ENCODE measurements around the gene TPCN1. TPM values are rescaled to one million over a fixed set of nuclear protein-coding genes. Genes with fewer than 3 reads are reported as not detected.
A peak's percentile ranks its signal among the peaks of the same experiment; 100 is the strongest.

TPCN1 gene
- total and polyA plus RNA-seq, 4 donors, result 20.8 to 61.7 (median 30.7) TPM

DNA sequence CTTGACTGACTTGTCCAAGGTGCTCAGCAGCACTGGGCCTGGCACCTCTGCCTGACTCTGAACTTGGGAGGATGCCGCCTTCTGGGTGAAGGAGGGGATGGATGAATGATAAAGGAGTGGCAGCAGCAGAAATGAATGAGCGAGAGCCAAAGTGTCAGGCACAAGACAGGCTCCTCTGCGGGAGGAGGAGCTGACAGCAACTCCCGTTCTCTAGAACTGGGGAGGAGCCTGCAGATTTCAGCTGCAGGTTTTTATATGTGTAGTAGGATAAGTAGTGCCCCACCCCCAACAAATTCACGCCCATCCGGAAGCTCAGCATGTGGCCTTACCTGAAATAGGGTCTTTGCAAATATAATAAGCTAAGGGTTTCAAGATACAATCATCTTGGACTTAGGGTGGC is 80.5 kb downstream of the TPCN1 start:
- peaks cover 0 to 32% (median 7%) of the 10 kb centered on the region in 4 donors for H3K36me3 ChIP-seq (ENCODE audit: control insufficient read depth in 4 of 4, insufficient read depth in 4 of 4, low read length in 4 of 4)
- DNase-seq (no peak), ATAC-seq (ENCODE audit: insufficient read depth, low FRiP score) (no peak)
- H3K27me3 ChIP-seq (ENCODE audit: control insufficient read depth in 3 of 3, insufficient read depth in 3 of 3, low read length in 2 of 3), result no peaks in the 10 kb centered on the region
- WGBS, 2 donors, result 93 to 94% methylated on average over 6 of the region's 6 CpGs
- no peak overlapping the region for H3K9ac ChIP-seq (ENCODE audit: insufficient read depth in 1 of 2, low read length in 2 of 2)
- H3K4me1 ChIP-seq (ENCODE audit: control insufficient read depth in 5 of 5, insufficient read depth in 5 of 5, low read length in 5 of 5), result peaks cover 0 to 12% (median 10%) of the 10 kb centered on the region in 5 donors
- TF ChIP-seq CTCF (IDR thresholded peaks at IDR 0.05; ENCODE audit: control extremely low read depth, extremely low read depth), result no peak
- no peak overlapping the region for H3K4me3 ChIP-seq
- H3K27ac ChIP-seq (ENCODE audit: low read depth in 1 of 2, low read length in 1 of 2), result no peak overlapping the region
- no peaks in the 10 kb centered on the region for H3K9me3 ChIP-seq (ENCODE audit: control insufficient read depth in 4 of 4, insufficient read depth in 3 of 4, low read length in 3 of 4)

GRCh38 chr12:113302466-113302865 is 81.2 kb downstream of the TPCN1 start:
- H3K27me3 ChIP-seq (ENCODE audit: control insufficient read depth in 3 of 3, insufficient read depth in 3 of 3, low read length in 2 of 3), result no peaks in the 10 kb centered on the region
- WGBS, 2 donors, result 63 to 92% methylated on average over 8 of the region's 8 CpGs
- no peak overlapping the region for H3K27ac ChIP-seq (ENCODE audit: low read depth in 1 of 2, low read length in 1 of 2)
- H3K4me1 ChIP-seq (ENCODE audit: control insufficient read depth in 5 of 5, insufficient read depth in 5 of 5, low read length in 5 of 5), result peaks cover 0 to 12% (median 10%) of the 10 kb centered on the region in 5 donors
- no peak for TF ChIP-seq CTCF (IDR thresholded peaks at IDR 0.05; ENCODE audit: control extremely low read depth, extremely low read depth)
- H3K4me3 ChIP-seq, result no peak overlapping the region
- DNase-seq (no peak), ATAC-seq (ENCODE audit: insufficient read depth, low FRiP score) (no peak)
- H3K9me3 ChIP-seq (ENCODE audit: control insufficient read depth in 4 of 4, insufficient read depth in 3 of 4, low read length in 3 of 4), result no peaks in the 10 kb centered on the region
- no peak overlapping the region for H3K9ac ChIP-seq (ENCODE audit: insufficient read depth in 1 of 2, low read length in 2 of 2)
- peaks cover 0 to 35% (median 7%) of the 10 kb centered on the region in 4 donors for H3K36me3 ChIP-seq (ENCODE audit: control insufficient read depth in 4 of 4, insufficient read depth in 4 of 4, low read length in 4 of 4)

GRCh38 chr12:113302886-113303640 is 81.8 kb downstream of the TPCN1 start:
- H3K27ac ChIP-seq (ENCODE audit: low read depth in 1 of 2, low read length in 1 of 2), result no peak overlapping the region
- DNase-seq, result peak in 2 of 3 donors; percentile 13 to 24
- H3K4me3 ChIP-seq, result no peak overlapping the region
- H3K27me3 ChIP-seq (ENCODE audit: control insufficient read depth in 3 of 3, insufficient read depth in 3 of 3, low read length in 2 of 3), result no peaks in the 10 kb centered on the region
- no peaks in the 10 kb centered on the region for H3K9me3 ChIP-seq (ENCODE audit: control insufficient read depth in 4 of 4, insufficient read depth in 3 of 4, low read length in 3 of 4)
- peaks cover 0 to 12% (median 9%) of the 10 kb centered on the region in 5 donors for H3K4me1 ChIP-seq (ENCODE audit: control insufficient read depth in 5 of 5, insufficient read depth in 5 of 5, low read length in 5 of 5)
- WGBS, 2 donors, result 31 to 60% methylated on average over 19 of the region's 19 CpGs
- H3K9ac ChIP-seq (ENCODE audit: insufficient read depth in 1 of 2, low read length in 2 of 2), result no peak overlapping the region
- peaks cover 2 to 37% (median 7%) of the 10 kb centered on the region in 4 donors for H3K36me3 ChIP-seq (ENCODE audit: control insufficient read depth in 4 of 4, insufficient read depth in 4 of 4, low read length in 4 of 4)
- TF ChIP-seq CTCF (IDR thresholded peaks at IDR 0.05; ENCODE audit: control extremely low read depth, extremely low read depth), result no peak
- ATAC-seq (ENCODE audit: insufficient read depth, low FRiP score), result no peak
